GM12878 (cell line): ENCODE measurements around the gene LCAT. TPM values are rescaled to one million over a fixed set of nuclear protein-coding genes. Genes with fewer than 3 reads are reported as not detected.
A peak's percentile ranks its signal among the peaks of the same experiment; 100 is the strongest.

ENCODE experiments used
- ATF2 ChIP-seq: IDR thresholded peaks from 2 replicates; pipeline ENCODE4 v1.6.1; 2012; ENCODE audit warnings: low read length, inconsistent platforms
- BCL11A ChIP-seq: IDR thresholded peaks from 2 replicates; pipeline ENCODE4 v1.6.1; 2011; ENCODE audit warnings: low read depth, low read length
- CEBPZ ChIP-seq: fragments of 150-350 bp; IDR thresholded peaks from 2 replicates; pipeline ENCODE4 v1.6.1; 2016; ENCODE audit warnings: low read depth, low read length
- E2F8 ChIP-seq: fragments of 450-650 bp; IDR thresholded peaks from 2 replicates; pipeline ENCODE4 v1.6.1; 2018; ENCODE audit warnings: mild to moderate bottlenecking, low read depth, moderate library complexity; ENCODE audit not compliant: partially characterized antibody
- EZH2 ChIP-seq: IDR thresholded peaks from 2 replicates; pipeline ENCODE4 v1.6.1; 2012; ENCODE audit warnings: low read depth, mild to moderate bottlenecking, control low read depth, inconsistent platforms, low read length, borderline replicate concordance; ENCODE audit not compliant: control insufficient read depth
- FOXM1 ChIP-seq: IDR thresholded peaks from 2 replicates; pipeline ENCODE4 v1.6.1; 2012; ENCODE audit warnings: low read depth, mild to moderate bottlenecking, inconsistent platforms, low read length, moderate library complexity
- HDAC2 ChIP-seq: fragments of 200-600 bp; sonication (generic); IDR thresholded peaks from 2 replicates; pipeline ENCODE4 v1.6.1; 2017
- HDGF ChIP-seq: fragments of 450-650 bp; IDR thresholded peaks from 2 replicates; pipeline ENCODE4 v1.6.1; 2016; ENCODE audit warnings: antibody characterized with exemption
- MTA2 ChIP-seq: fragments of 450-650 bp; IDR thresholded peaks from 2 replicates; pipeline ENCODE4 v1.6.1; 2016; ENCODE audit warnings: low read depth, mild to moderate bottlenecking, moderate library complexity
- MTA3 ChIP-seq: IDR thresholded peaks from 2 replicates; pipeline ENCODE4 v1.6.1; 2012; ENCODE audit warnings: low read length, inconsistent platforms, borderline replicate concordance
- NBN ChIP-seq: fragments of 450-650 bp; IDR thresholded peaks from 2 replicates; pipeline ENCODE4 v1.6.1; 2016
- NFIC ChIP-seq: IDR thresholded peaks from 2 replicates; pipeline ENCODE4 v1.6.1; 2012; ENCODE audit warnings: low read depth, mild to moderate bottlenecking, inconsistent platforms, low read length, moderate library complexity
- RAD51 ChIP-seq: fragments of 450-650 bp; IDR thresholded peaks from 2 replicates; pipeline ENCODE4 v1.6.1; 2016; ENCODE audit warnings: moderate library complexity, mild to moderate bottlenecking, inconsistent platforms
- RFX5 ChIP-seq: IDR thresholded peaks from 2 replicates; pipeline ENCODE4 v1.6.1; 2011; ENCODE audit warnings: low read depth, low read length, improper control_type of control experiment
- SIX5 ChIP-seq: IDR thresholded peaks from 2 replicates; pipeline ENCODE4 v1.6.1; 2011; ENCODE audit warnings: mild to moderate bottlenecking, low read depth, low read length, moderate library complexity; ENCODE audit not compliant: severe bottlenecking
- SREBF2 ChIP-seq: IDR thresholded peaks from 2 replicates; pipeline ENCODE4 v1.6.1; 2012; ENCODE audit warnings: mild to moderate bottlenecking, low read length
- SRF ChIP-seq, 2 experiments: IDR thresholded peaks; 2 replicates each; pipeline ENCODE4 v1.6.1; 2011; ENCODE audit warnings: low read depth in 2 of 2, low read length in 2 of 2, mild to moderate bottlenecking in 1 of 2, moderate library complexity in 1 of 2
- SUPT20H ChIP-seq: IDR thresholded peaks from 2 replicates; pipeline ENCODE4 v1.6.1; 2011; ENCODE audit warnings: low read depth, mild to moderate bottlenecking, low read length, moderate library complexity, borderline replicate concordance; ENCODE audit not compliant: control insufficient read depth
- TARDBP ChIP-seq: IDR thresholded peaks from 2 replicates; pipeline ENCODE4 v1.6.1; 2016; ENCODE audit warnings: borderline replicate concordance
- ZBTB11 ChIP-seq: fragments of 450-650 bp; formaldehyde crosslinking; IDR thresholded peaks from 2 replicates; pipeline ENCODE4 v1.5.0; 2022; ENCODE audit warnings: mild to moderate bottlenecking, missing genetic modification characterization
- polyA plus RNA-seq, 11 experiments: library from polyadenylated mRNA; depleted of rRNA in 4 of 11; unstranded in 6 of 11; stranded (reverse) in 5 of 11; fragments of >200 nt; fragmentation: Nextera tagmentation in 4 of 11; fragmentation: Illumina TruSeq in 1 of 11; extraction: Ambion mirVana in 4 of 11; extraction: Trizol in 1 of 11; gene quantifications; 1 replicate in 1 of 11; 2 replicates in 10 of 11; pipeline versions ENCODE4 v1.2.1 to v1.2.3, GENCODE V29; 2011 to 2016; ENCODE audit warnings: inconsistent platforms in 2 of 11, missing spikeins in 2 of 11, low read depth in 1 of 11
- total RNA-seq, 4 experiments: library from RNA; depleted of rRNA in 3 of 4; stranded (reverse); fragments of >200 nt in 3 of 4; fragmentation: Illumina TruSeq in 1 of 4; extraction: Trizol in 1 of 4; gene quantifications; 2 replicates each; pipeline versions ENCODE4 v1.2.1 to v1.2.3, GENCODE V29; 2013 to 2021

Gene LCAT
- total and polyA plus RNA-seq, 10 of the 15 experiments (the other 5 are each of a cell fraction or from before 2014, with no cell fraction given), result 0.61 to 11.7 (median 3.3) TPM

DNA sequence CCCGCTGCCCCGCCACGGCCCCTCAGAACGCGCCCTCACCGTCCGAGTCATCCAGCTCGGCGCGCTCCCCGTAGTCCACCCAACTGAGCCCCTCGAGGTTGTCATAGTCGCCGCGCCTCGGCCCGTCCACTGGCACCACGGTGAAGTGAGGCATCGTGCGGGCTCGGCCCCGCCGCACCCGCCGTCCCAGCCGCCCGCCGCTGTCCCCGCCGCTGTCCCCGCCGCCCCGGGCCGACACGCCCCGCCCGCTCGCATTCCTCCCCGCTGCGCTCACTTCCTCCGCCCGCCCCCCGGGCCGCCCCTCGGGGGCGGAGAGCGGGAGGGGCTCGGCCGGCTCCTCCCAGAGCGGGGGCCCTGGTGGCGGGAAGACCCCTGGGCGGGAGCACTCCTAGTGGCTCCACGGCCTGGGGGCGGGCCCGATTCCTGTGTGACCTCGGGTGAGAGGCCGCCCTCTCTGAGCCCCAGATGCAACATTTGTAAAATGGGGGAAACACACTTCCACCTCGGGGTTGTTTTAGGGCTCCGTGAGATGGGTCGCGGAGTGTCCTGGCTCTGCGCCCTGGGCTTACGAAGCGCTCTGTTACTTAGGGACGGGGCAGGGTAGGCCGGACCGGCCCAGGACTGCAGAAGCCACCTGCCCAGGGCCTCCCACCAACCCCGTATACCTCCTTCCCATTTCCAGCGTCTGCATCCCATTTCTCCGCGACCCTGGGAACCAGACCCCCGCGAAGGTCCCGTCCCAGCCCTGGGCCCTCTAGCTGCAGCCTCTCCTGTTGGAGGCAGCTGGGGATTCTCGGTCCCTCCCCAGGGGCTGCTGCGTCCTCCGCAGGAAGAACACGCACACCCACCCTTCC, 24.7 kb upstream of the LCAT start, which contains the start of gene SLC12A4 (continued):
- TF ChIP-seq CEBPZ (no peak), MTA2 (peak; percentile 32; the same call in 1 of the 2 replicates), BCL11A (no peak), ATF2 (no peak), E2F8 (peak; percentile 86), EZH2 (no peak), SREBF2 (no peak), NBN (peak; percentile 88), ZBTB11 (CRISPR knock-in tag) (no peak), SUPT20H (no peak), SIX5 (no peak), RFX5 (no peak), FOXM1 (no peak), HDGF (no peak), RAD51 (no peak), NFIC (no peak), TARDBP (no peak), SRF (IDR thresholded peaks at IDR 0.05; ENCODE audit: low read depth in 2 of 2, low read length in 2 of 2) (no peak), HDAC2 (no peak), MTA3 (no peak)
